ENCODE data around the gene ETDC. TPM values are rescaled to one million over a fixed set of nuclear protein-coding genes. Genes with fewer than 3 reads are reported as not detected.

Gene ETDC
- total and polyA plus RNA-seq, 2 experiments from 2014 or later = not detected

DNA sequence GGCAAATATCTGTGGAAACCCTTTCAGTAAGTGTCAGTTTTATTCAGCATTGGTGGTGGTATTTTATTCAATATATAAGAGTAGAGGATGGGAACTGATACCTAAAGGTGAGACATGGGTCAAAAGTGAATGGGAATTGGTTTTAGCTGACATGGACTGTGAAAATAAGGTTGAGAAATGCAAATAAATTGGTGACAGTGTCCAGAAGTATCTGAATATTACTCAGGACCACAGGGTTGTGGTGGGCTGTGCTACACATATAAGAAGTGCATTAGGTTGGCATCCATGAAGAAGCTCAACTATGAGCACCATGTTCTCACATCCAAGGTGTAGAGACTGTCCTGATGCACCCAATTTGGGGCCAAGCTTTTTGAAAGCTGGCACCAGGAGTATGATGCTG is 45.0 kb downstream of the ETDC start (continued):
- TF ChIP-seq ZNF462 (CRISPR knock-in tag; IDR thresholded peaks at IDR 0.05) (no peak), CTCF (conservative IDR thresholded peaks at IDR 0.05; ENCODE audit: low read depth in 2 of 2) (no peak), EZH2 (IDR thresholded peaks at IDR 0.05; ENCODE audit: low read depth, unreplicated experiment) (no peak), CREB1 (CRISPR knock-in tag; IDR thresholded peaks at IDR 0.05; ENCODE audit: low read depth) (no peak), POLR2AphosphoS5 (IDR thresholded peaks at IDR 0.05; ENCODE audit: low read depth) (no peak)

Other genes with a start within 250 kb of the ETDC start
- gene SMIM10L2B, start 210.8 kb upstream of the ETDC start, total RNA-seq (2014; rRNA removed; shearing (Covaris generic)) = 4.1 and 5.2 TPM in 2 replicates
- gene SMIM10L2B, start 210.8 kb upstream of the ETDC start, polyA plus RNA-seq (2016; fragmentation: Nextera tagmentation; extraction: Ambion mirVana) = 1.4 and 2.0 TPM in 2 replicates
- gene ETDB, start 189.0 kb upstream of the ETDC start, total RNA-seq (2014; rRNA removed; shearing (Covaris generic)) = not detected in 2 replicates
- gene ETDB, start 189.0 kb upstream of the ETDC start, polyA plus RNA-seq (2016; fragmentation: Nextera tagmentation; extraction: Ambion mirVana) = not detected in 2 replicates
- not detected in 2 replicates for gene CT55, start 138.1 kb upstream of the ETDC start, total RNA-seq (2014; rRNA removed; shearing (Covaris generic))
- gene CT55, start 138.1 kb upstream of the ETDC start, polyA plus RNA-seq (2016; fragmentation: Nextera tagmentation; extraction: Ambion mirVana) = not detected in 2 replicates
- gene ETDA, start 57.4 kb upstream of the ETDC start, total RNA-seq (2014; rRNA removed; shearing (Covaris generic)) = not detected in 2 replicates
- gene ETDA, start 57.4 kb upstream of the ETDC start, polyA plus RNA-seq (2016; fragmentation: Nextera tagmentation; extraction: Ambion mirVana) = not detected in 2 replicates
- 5.8 and 6.6 TPM in 2 replicates for gene ZNF75D, start 34.6 kb downstream of the ETDC start, total RNA-seq (2014; rRNA removed; shearing (Covaris generic))
- 2.2 and 2.9 TPM in 2 replicates for gene ZNF75D, start 34.6 kb downstream of the ETDC start, polyA plus RNA-seq (2016; fragmentation: Nextera tagmentation; extraction: Ambion mirVana)
- 5.4 and 9.1 TPM in 2 replicates for gene ZNF449, start 35.3 kb downstream of the ETDC start, total RNA-seq (2014; rRNA removed; shearing (Covaris generic))
- gene ZNF449, start 35.3 kb downstream of the ETDC start, polyA plus RNA-seq (2016; fragmentation: Nextera tagmentation; extraction: Ambion mirVana) = 3.2 and 4.8 TPM in 2 replicates
- 5.0 and 5.6 TPM in 2 replicates for gene SMIM10L2A, start 112.5 kb downstream of the ETDC start, total RNA-seq (2014; rRNA removed; shearing (Covaris generic))
- 1.4 and 1.7 TPM in 2 replicates for gene SMIM10L2A, start 112.5 kb downstream of the ETDC start, polyA plus RNA-seq (2016; fragmentation: Nextera tagmentation; extraction: Ambion mirVana)
- 6.4 and 21.9 TPM in 2 replicates for gene INTS6L, start 211.2 kb downstream of the ETDC start, total RNA-seq (2014; rRNA removed; shearing (Covaris generic))
- 4.5 and 4.8 TPM in 2 replicates for gene INTS6L, start 211.2 kb downstream of the ETDC start, polyA plus RNA-seq (2016; fragmentation: Nextera tagmentation; extraction: Ambion mirVana)

Data from GM23338 (cell line).